Activated CD8-positive, alpha-beta memory T cell treated with anti-CD3 and anti-CD28 coated beads for 24 hours (primary cell): ENCODE results near the gene TBCE.
"Not testable (repeated sequence)": the region's sequence is repeated elsewhere in the genome, so short reads cannot be mapped to it uniquely, and the experiment has no call there.

Experiments used
- DNase-seq: peaks from one replicate; pipeline ENCODE4 v3.0.0-alpha.2; 2020

The TBCE gene

GRCh38 chr1:235457856-235458255, 90.6 kb downstream of the TBCE start:
- not testable (repeated sequence) for DNase-seq

GRCh38 chr1:235460770-235461169, 93.5 kb downstream of the TBCE start:
- no peak for DNase-seq

GRCh38 chr1:235461954-235462353, 94.7 kb downstream of the TBCE start:
- DNase-seq: no peak

GRCh38 chr1:235462832-235463231, 95.6 kb downstream of the TBCE start:
- DNase-seq: not testable (repeated sequence)

- no peak for DNase-seq
Observed at GRCh38 chr1:235465066-235465465, 97.8 kb downstream of the TBCE start.

- DNase-seq: no peak
Observed at GRCh38 chr1:235468004-235468403, 100.8 kb downstream of the TBCE start.

- no peak for DNase-seq
Observed at GRCh38 chr1:235468970-235469369, 101.7 kb downstream of the TBCE start.

GRCh38 chr1:235469897-235470296, 102.7 kb downstream of the TBCE start:
- not testable (repeated sequence) for DNase-seq

- no peak for DNase-seq
Observed at GRCh38 chr1:235470741-235471439, 103.7 kb downstream of the TBCE start.

- no peak for DNase-seq
Observed at GRCh38 chr1:235473806-235474205, 106.6 kb downstream of the TBCE start.

- no peak for DNase-seq
Observed at GRCh38 chr1:235483090-235483489, 115.9 kb downstream of the TBCE start.

GRCh38 chr1:235485558-235485957, 118.3 kb downstream of the TBCE start:
- no peak for DNase-seq

GRCh38 chr1:235486321-235486720, 119.1 kb downstream of the TBCE start:
- DNase-seq: no peak

- DNase-seq: no peak
Observed at GRCh38 chr1:235491644-235492043, 124.4 kb downstream of the TBCE start.

- no peak for DNase-seq
Observed at GRCh38 chr1:235494531-235494930, 127.3 kb downstream of the TBCE start.

- DNase-seq: no peak
Observed at GRCh38 chr1:235495030-235495429, 127.8 kb downstream of the TBCE start.

- no peak for DNase-seq
Observed at GRCh38 chr1:235495551-235495950, 128.3 kb downstream of the TBCE start.

GRCh38 chr1:235500971-235501540, 133.8 kb downstream of the TBCE start:
- DNase-seq: no peak
